PFSK-1 (cell line): ENCODE data around the gene EML4.

ENCODE experiments used
- FOXP2 ChIP-seq: optimal IDR thresholded peaks from 2 replicates; pipeline ENCODE3; 2011; ENCODE audit warnings: borderline replicate concordance, control low read depth, inconsistent platforms; ENCODE audit not compliant: insufficient read depth; ENCODE audit errors: extremely low read length, extremely low read depth
- POLR2AphosphoS5 ChIP-seq: IDR thresholded peaks from 2 replicates; pipeline ENCODE4 v1.6.1; 2012; ENCODE audit warnings: low read depth, mild to moderate bottlenecking, control low read depth, low read length, moderate library complexity
- REST ChIP-seq, 2 experiments: IDR thresholded peaks; 2 replicates each; pipeline versions ENCODE4 v1.6.1 to v1.8.0; 2011 to 2012; ENCODE audit warnings: low read depth in 2 of 2, low read length in 2 of 2, control low read depth in 1 of 2, inconsistent platforms in 1 of 2, mild to moderate bottlenecking in 1 of 2, moderate library complexity in 1 of 2; ENCODE audit not compliant: insufficient read depth in 1 of 2
- SIN3A ChIP-seq: IDR thresholded peaks from 2 replicates; pipeline ENCODE4 v1.6.1; 2012; ENCODE audit warnings: mild to moderate bottlenecking, low read length, moderate library complexity, borderline replicate concordance; ENCODE audit not compliant: insufficient read depth
- TAF1 ChIP-seq: IDR thresholded peaks from 2 replicates; pipeline ENCODE4 v1.6.1; 2012; ENCODE audit warnings: low read length, control low read depth, borderline replicate concordance; ENCODE audit not compliant: insufficient read depth

EML4 gene

GRCh38 chr2:42190191-42190590 is 21.0 kb downstream of the EML4 start:
- TF ChIP-seq POLR2AphosphoS5, result no peak
- TF ChIP-seq SIN3A, result no peak
- TF ChIP-seq FOXP2, result no peak
- TF ChIP-seq REST (IDR thresholded peaks at IDR 0.05; ENCODE audit: insufficient read depth in 1 of 2, low read depth in 2 of 2, low read length in 2 of 2), result no peak
- TF ChIP-seq TAF1, result no peak

GRCh38 chr2:42191285-42192009 is 22.3 kb downstream of the EML4 start:
- TF ChIP-seq POLR2AphosphoS5, result no peak

GRCh38 chr2:42192010-42192373 is 22.8 kb downstream of the EML4 start:
- TF ChIP-seq TAF1 (no peak), SIN3A (no peak), FOXP2 (no peak), REST (IDR thresholded peaks at IDR 0.05; ENCODE audit: insufficient read depth in 1 of 2, low read depth in 2 of 2, low read length in 2 of 2) (no peak), POLR2AphosphoS5 (no peak)

- TF ChIP-seq POLR2AphosphoS5 (no peak), TAF1 (no peak), REST (IDR thresholded peaks at IDR 0.05; ENCODE audit: insufficient read depth in 1 of 2, low read depth in 2 of 2, low read length in 2 of 2) (no peak), SIN3A (no peak), FOXP2 (no peak)
These were observed 23.8 kb downstream of the EML4 start for GRCh38 chr2:42192652-42193566.

- TF ChIP-seq POLR2AphosphoS5, result no peak
- no peak for TF ChIP-seq FOXP2
- no peak for TF ChIP-seq SIN3A
- no peak for TF ChIP-seq TAF1
- TF ChIP-seq REST (IDR thresholded peaks at IDR 0.05; ENCODE audit: insufficient read depth in 1 of 2, low read depth in 2 of 2, low read length in 2 of 2), result no peak
These were observed 24.6 kb downstream of the EML4 start for GRCh38 chr2:42193722-42194187.
